GM21619 (cell line): ENCODE measurements around the gene OBSCN.

Source experiments
- ATAC-seq: cut with Tn5 transposase; IDR thresholded peaks from one replicate; pipeline ENCODE4 v1.9.1; 2021; ENCODE audit not compliant: unreplicated experiment

OBSCN gene

DNA sequence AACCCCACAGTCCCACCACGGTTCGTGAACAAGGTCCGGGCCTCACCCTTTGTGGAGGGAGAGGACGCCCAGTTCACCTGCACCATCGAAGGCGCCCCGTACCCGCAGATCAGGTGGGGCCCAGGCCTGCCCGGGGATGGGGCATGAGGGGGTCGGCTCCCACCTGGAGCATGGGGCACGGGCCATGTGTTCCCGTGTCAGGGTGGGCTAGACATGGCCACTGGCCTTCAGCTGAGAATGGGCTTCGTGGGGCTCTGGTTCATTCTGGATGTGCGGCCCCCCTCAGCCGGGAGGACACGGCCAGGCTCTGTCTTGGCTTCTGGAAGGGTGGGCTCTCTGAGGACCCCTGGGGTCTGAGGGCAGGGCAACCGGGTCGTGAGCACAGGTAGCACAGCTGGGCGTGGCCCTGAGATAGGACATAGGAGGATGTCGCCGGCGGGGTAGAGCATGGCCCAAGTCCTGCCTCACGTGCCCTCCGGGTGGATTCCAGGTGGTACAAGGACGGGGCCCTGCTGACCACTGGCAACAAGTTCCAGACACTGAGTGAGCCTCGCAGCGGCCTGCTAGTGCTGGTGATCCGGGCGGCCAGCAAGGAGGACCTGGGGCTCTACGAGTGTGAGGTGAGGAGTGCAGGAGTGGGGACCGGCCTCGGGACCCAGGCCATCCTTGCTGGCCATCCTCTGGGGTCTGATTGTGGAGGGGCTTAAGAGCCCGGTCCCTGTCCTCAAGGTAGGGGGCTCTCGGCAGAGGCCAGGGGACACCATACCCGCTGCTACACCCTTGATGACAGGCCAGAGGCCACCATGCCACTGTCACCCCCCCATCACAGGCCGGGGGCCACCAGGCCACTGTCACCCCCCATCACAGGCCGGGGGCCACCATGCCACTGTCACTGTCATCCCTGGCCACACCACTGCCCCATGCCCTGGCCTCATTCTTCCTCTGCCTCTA, 143.3 kb downstream of the OBSCN start:
- ATAC-seq, result no peak

DNA sequence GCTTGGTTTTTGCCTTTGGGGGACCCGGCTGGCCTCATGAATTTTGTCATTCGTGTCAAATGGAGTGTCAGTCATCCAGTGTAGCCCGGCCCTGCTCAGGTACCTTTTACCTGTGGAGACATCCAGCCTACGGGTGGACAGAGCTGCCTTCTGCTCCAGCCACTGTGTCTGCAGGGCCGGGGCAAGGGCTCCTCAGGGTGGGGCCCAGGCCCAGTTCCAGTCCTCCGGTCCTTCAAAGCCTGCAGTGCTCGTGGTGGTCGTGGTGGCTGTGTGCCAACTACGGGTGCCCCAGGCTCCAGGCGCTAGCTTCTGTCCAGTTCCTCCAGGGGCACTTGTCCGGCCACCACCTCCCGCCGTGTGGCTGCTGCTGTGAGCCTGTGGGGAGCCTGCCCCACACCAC, 144.0 kb downstream of the OBSCN start:
- ATAC-seq, result no peak

DNA sequence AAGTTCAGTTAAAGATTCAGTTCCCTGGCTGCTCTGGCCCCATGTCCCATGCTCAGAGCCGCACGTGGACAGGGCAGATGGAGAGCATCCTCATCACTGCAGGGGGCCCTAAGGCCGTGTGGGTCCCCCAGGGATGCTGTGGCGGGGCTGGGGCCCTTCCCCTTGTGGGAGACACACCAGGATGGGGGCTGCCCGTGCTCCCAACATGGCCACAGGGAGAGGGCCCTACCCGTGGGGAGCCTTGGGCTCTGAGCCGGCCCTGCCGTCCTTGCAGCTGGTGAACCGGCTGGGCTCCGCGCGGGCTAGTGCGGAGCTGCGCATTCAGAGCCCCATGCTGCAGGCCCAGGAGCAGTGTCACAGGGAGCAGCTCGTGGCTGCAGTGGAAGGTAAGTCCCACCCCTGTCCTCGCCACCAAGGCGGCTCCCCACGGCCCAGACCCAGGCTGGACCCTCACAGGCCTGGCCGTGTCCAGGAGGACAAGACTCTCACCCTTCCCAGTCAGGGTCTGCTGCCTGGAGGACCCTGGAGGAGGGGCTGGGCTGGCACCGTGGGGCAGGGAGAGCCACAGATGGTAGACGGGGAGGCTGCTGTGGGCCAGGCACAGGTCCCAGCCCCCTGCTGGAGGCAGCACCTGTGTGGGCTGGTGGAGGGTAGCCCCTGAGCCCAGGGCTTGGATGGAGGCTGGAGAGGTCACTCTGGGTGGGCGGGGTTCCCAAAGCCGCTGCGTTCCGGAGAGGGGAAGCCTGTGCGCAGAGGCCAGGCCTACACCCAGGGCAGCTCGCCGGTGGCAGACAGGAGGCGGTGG, 145.0 kb downstream of the OBSCN start:
- no peak for ATAC-seq

DNA sequence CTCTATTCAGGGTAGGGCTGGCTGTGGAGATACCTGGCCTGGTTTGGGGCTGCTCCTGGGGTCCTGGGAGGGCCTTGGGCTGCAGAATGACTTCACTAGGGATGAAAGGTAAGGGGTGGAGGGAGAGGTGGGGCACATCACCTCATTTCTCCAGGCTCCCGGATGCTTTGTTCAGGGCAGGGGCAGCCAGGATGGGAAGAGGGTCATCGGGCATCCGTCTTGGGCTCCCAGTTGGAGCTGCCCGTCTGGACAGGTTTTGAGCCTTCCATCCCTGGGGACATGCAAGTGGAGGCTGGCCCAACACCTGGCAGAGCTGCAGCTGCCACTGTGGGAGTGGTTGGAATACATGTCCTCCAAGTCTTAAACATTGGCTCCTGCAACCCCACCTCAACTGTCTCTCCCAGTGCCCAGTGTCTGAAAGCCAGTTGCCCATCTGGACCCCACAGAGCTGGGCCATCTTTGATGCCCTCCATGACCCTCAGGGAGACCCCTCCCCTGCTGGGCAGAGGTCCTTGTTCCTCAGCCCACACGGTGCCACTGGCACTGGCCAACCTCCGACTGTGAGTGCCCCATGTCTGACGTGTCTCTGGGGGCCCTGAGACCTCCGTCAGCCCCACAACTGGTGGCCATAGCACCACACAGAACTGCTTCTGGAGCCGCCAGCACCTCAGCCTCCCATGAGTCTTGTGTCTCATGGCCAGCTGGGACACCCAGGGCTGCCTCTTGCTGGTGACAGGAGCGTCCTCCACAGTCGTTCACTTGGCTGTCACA, 145.9 kb downstream of the OBSCN start:
- no peak for ATAC-seq

DNA sequence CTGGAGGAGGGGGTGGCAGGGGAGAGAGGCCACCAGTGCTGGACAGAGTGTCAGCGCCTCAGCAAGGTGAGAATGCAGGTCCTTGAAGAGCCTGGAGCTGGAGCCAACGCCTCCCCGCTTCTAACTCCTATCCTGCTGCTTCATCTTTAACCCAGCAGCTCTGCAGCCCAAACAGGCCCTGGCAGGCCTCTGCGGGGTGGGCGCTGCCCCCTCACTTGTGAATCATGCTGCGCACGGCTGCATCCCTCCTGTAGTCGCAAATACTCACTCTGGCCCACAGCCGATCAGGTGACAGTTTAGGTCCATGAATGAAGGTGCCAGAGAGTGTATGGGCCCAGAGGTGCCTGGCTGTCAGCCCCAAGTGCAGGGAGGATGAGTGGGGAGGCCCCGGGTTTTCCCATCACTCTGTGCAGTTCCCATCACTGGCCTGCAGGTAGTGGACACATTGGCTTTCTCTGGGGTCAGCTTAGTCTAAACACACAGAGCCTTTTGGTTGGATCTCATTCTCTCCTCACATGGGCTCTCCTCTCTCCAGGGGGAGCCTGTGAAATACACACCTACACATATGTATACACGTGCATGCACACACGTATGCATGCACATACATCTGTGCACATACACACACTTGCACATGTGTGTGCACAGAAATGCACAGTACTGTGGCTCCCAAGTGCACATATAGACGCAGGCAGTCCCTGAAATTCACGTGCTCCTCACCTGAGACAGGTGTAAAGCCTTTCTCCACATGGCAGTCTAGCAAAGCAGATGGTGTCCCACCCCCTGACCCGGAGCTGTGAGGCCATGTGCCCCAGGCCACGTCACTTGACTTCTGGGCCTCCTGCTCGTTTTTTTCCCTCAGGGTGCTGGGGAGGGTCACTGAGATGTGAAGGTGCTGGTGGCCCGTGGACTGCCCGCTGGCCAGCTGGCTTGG, 146.8 kb downstream of the OBSCN start:
- no peak for ATAC-seq

DNA sequence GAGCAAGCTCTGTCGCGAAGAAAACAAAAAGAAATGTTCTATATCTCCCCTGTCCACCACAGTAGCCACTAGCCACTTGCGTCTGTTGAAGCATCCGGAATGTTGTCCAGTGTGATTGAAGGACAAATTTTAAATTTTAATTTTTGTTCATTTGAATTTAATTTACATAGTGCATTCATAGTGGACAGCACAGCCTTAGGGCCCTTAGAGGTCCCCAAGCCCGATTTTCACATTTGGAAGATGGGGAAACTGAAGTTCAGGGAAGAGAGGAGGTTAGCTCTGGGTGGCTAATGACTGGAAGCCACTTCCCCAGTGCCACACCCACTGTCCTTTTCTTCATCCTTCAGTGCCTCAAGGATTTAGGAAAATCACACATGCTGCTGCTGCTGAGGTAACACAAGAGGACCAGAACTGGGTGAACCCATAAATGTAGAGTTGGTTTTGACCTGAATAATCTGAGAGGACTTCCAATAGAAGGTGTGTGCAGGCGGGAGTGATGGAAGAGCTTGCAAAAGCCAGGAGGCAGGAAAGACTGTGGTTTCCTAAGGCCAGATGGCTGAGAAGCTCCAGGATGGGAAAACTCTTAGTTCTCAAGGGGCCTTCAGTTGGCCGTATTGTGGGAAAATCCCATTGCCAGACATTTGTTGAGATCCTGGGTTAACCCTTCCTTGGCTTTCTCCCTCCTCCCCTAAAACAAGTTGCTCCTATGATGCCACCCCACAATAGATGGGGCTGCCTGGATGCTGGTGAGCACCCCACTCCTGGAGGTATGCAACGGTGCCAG, 149.2 kb downstream of the OBSCN start:
- no peak for ATAC-seq

DNA sequence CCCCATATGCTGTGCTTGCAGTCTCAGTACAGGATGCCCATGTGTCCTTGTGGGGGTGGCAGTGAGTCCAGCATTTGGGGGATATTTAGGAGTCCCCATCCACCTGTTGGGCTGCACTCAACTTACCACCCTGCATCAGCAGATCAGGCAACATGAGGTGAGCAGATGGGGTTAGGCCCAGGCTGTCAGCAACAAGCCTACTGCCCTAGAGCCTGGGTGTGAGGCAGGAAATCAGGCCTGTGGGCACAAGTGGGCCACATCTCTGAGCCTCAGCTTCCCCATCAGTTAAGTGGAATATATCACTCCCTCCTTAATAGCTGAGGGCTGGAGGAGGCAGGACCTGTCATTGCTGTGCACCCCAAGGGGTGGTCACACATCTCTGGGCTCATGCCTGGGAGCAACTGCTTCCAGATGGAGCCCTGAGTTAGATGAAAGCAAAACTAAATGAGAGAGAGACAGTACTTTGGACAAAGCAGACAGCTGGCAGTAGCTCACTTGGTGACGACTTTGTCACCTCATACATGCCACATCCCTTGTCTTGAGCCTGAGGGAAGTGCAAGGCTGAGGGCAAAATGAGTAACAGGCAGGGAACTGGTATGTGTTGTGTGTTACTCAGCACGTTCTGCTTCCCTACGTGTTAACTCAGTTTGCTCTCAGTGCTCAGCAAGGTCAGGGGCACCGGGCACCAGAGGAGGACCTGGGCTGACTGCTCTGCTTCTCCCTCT, 150.4 kb downstream of the OBSCN start:
- ATAC-seq, result no peak

DNA sequence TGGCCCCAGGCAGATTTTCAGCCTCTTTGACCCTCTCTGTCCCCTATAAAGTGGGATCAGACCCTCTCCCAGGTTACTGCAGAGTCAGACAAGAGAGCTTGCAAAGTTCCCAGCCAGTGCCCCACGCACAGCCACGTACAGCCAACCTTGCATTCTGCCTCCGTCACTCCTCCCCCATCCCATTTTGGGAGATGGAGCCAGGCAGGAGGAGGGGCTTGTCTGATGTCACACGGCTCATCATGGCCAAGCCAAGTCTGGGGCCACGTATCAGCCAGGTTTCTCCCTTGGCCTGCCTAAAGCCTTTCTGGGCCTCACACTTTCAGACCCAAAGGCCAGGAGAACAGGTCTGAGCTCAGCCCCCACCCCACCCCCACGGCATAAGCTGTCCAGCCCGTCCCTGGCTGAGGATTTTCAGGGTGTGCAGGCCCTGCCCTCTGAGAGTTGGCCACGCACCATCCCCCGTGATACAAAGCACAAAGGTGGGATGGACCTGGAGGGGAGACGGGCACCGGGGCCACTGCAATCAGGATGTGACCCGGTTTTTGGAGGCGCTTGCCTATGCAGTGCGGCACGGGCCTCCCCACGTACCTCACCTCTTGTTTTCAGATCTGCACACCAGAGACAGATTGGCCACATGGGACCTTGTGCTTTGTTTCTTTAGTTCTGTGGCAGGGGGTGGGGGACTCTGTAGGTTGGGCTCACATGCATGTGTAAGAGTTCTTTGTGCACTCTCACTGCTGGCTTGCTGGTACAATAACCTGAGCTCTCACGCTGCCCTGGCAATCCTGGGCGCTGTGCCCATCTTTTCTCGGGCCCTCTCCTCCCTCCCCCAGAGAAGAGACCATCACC, 151.1 kb downstream of the OBSCN start:
- no peak for ATAC-seq

DNA sequence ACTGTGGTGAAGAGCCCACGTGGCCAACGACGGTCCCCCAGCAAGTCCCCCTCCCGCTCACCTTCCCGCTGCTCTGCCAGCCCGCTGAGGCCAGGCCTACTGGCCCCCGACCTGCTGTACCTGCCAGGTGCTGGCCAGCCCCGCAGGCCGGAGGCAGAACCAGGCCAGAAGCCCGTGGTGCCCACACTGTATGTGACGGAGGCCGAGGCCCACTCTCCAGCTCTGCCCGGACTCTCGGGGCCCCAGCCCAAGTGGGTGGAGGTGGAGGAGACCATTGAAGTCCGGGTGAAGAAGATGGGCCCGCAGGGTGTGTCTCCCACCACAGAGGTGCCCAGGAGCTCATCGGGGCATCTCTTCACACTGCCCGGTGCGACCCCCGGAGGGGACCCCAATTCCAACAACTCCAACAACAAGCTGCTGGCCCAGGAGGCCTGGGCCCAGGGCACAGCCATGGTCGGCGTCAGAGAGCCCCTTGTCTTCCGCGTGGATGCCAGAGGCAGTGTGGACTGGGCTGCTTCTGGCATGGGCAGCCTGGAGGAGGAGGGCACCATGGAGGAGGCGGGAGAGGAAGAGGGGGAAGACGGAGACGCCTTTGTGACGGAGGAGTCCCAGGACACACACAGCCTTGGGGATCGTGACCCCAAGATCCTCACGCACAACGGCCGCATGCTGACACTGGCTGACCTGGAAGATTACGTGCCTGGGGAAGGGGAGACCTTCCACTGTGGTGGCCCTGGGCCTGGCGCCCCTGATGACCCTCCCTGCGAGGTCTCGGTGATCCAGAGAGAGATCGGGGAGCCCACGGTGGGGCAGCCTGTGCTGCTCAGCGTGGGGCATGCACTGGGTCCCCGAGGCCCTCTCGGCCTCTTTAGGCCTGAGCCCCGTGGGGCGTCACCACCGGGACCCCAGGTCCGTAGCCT, 152.0 kb downstream of the OBSCN start:
- no peak for ATAC-seq

DNA sequence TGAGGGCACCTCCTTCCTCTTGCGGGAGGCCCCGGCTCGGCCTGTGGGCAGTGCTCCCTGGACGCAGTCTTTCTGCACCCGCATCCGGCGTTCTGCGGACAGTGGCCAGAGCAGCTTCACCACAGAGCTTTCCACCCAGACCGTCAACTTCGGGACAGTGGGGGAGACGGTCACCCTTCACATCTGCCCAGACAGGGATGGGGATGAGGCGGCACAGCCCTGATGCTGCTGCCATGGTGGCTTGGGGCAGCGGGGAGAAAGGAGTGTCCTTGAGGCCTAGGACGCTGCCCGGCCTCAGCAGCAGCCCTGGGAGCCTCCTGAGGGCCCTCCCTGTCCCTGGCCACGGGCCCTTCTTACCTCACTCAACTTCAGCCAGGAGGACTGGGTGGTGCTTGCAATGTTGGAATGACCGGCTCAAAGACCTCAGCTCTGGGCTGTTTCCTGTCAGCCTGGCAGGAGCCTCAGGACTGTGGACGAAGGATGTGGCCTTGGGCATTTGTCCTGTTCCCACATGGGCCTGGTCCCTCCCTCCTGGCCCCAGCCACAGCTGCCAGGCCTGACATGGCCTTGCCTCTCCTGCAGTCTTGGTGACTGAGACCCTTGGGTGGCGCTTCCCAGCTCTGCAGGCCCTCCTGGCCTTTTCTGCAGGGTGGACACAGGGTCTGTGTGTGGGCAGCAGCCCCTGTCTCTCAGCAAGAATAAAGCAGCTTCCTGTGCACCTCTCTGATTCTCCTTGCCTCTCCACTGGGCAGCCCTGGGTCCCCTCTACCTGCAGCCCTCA, 152.9 kb downstream of the OBSCN start:
- no peak for ATAC-seq

DNA sequence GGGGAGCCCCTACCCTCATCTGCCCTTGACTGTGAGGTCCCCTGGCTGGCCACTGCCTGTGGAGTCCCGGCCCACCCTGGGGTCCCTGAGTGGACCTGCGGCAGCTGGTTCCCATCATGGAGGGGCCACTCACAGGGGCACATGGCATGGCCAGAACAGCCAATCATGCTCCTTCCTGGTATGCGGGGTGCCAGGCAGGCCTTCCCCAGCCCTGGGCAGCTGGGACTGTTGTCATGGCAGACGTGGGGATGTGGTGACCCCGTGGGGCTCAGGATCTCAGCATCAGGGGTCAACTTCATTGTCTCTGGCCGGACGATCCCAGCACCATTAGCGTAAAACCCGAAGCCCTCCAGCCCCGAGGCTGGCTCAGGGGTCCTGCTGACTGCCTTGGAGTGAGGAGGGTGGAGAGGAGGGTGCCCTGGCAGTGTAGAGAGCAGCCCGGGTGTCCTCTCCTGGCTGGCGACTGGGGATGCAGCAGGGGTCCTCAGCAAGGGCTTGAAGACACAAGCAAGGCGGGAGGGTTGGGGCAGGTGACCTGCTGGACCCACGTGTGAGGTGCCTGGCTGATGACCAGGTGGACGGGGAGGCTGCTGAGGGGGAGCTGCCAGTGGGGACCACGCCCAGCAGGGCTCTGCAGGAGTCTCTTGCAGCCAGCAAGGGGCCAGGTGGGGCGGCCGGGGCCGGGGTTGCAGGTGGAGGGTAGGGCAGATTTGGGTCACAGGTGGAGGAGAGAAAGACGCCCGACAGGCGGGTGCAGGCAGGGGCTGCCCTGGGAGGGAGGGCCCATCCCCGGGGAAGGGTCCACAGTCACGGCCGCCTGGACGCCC, 153.7 kb downstream of the OBSCN start:
- ATAC-seq, result no peak

DNA sequence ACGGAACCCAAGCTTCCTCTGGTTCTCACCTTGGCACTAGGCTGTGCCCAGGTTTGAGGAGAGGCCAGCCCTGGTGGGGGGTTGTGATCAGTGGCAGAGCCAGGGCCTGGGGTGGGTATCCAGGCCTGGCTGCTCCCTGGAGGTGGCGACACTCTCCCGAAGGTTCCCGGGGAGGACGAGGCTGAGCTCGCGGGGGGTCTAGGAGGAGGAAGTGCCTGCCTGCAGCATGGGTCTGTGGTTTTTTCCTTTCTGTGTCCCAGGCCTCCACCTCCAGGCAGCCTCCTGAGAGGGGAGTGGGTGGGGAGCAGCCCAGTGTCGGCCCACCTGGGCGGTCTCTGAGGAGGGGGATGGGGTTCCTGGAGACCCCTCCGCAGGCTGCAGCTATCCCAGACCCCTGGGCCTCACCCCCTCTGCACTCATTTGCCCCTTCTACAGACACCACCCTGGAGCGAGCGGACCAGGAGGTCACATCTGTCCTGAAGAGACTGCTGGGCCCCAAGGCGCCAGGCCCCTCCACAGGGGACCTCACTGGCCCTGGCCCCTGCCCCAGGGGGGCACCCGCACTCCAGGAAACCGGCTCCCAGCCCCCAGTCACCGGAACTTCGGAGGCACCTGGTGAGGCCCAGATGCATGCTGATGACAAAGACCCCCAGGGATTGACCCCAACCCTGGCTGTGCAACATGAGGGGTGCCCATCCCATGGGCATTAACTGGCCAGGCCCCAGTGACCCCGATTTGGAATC, 154.5 kb downstream of the OBSCN start:
- no peak for ATAC-seq

DNA sequence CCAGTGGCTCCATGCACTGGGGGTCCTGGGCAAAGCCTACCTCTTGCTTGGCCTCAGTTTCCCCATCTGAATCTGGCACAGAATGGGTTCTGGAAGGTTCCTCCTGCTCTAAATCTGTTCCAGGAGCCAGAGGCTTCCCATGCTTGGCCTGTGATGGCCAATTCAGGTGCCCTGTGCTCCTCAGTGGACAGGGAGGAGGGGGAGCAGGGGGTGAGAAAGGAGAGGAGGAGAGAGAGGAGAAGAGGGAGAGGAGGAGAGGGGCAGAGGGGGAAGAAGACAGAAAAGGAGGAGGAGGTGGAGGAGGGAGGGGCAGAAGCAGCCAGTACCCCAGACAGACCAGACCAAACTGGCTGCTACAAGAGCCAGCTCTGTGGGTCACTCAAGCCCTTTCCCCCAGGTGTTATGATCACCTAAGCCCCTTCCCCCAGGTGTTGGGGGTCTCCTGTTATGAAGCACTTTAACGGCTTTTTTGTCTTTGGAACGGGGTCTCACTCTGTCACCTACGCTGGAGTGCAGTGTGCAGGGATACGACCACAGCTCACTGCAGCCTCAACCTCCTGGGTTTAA, 155.1 kb downstream of the OBSCN start:
- no peak for ATAC-seq

DNA sequence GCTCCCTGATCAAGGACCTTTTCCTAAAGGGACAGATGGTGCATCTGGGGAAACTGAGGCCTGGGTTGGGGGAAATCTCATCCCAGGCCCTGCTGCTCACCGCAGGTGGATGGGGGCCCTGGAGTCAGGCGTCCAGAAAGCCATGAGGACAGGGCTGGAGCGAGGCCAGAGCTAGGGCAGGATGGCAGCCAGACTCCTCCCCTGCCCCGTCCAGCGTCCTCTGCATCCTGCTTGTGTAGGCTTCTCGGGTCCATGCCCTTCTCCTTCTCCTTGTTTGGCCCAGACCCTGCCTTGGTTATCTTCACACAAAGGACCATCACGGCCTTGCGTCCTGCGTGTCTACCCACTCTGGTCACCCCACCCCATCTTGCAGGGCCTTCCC, 155.8 kb downstream of the OBSCN start:
- no peak for ATAC-seq
